ENCODE measurements around the gene TRIM69.

GRCh38 chr15:44705986-44706385 is 30.3 kb upstream of the TRIM69 start:
- TF ChIP-seq BRCA1 (IDR thresholded peaks at IDR 0.05; ENCODE audit: low read depth, low read length), result no peak
- no peak for TF ChIP-seq CTCF (IDR thresholded peaks at IDR 0.05; ENCODE audit: control extremely low read depth in 1 of 3, insufficient read depth in 1 of 3, low read depth in 1 of 3, low read length in 3 of 3)
- no peak for TF ChIP-seq YY1 (IDR thresholded peaks at IDR 0.05; ENCODE audit: low read depth, low read length)
- TF ChIP-seq CBX8 (IDR thresholded peaks at IDR 0.05; ENCODE audit: borderline replicate concordance, low read depth, low read length), result no peak
- no peak for TF ChIP-seq NANOG (IDR thresholded peaks at IDR 0.05; ENCODE audit: insufficient read depth, low read depth, low read length, poor library complexity, severe bottlenecking)
- no peak for TF ChIP-seq SUZ12 (IDR thresholded peaks at IDR 0.05; ENCODE audit: low read length)
- TF ChIP-seq JUN (IDR thresholded peaks at IDR 0.05; ENCODE audit: low read depth, low read length), result no peak

Data from H1 (cell line).